HG03442 (cell line): Measurements from ENCODE around the gene LTBR.
"Not testable (repeated sequence)": the region's sequence is repeated elsewhere in the genome, so short reads cannot be mapped to it uniquely, and the experiment has no call there.

ENCODE experiments used
- ATAC-seq: cut with Tn5 transposase; IDR thresholded peaks from one replicate; pipeline ENCODE4 v1.9.1; 2021; ENCODE audit warnings: mild to moderate bottlenecking, moderate library complexity; ENCODE audit not compliant: unreplicated experiment

The LTBR gene

DNA sequence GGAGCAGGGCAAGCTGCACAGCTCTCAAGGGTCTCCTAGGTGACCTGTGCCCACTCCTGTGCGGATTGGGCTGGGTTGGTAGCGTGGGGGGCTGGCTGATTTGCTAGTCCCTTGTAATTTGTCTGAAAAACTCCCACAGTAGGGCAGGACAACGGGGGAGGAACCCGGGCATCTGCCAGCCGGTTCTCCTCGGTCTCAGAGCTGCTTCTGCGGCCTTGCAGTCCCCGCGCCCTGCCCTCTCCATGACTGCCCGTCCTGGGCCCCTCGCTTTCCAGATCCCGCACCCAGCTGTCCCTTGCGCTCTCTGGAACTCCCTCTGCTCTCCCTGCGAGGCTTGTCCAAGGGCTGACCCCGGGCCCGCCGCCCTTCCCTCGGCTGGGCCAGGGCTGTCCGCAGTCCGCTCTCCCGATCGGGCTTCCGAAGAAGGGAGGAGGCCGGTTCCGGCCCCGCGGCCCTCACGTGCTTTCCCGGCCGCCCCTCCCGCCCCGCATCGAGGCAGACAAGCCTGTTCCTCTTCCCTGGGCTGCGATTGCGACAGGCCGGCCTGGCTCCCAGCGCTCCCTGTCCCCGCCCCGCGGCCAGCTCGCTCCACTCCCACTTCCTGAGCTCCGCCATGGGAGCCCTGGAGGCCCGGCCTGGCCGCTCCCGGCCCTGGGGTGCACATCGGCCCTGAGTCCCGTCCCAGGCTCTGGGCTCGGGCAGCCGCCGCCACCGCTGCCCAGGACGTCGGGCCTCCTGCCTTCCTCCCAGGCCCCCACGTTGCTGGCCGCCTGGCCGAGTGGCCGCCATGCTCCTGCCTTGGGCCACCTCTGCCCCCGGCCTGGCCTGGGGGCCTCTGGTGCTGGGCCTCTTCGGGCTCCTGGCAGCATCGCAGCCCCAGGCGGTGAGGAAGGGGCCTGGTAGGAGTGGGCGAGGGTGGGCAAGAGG is at the start of gene LTBR:
TSS of gene LTBR (plus strand) at position 591 of the 927 bp plus-strand sequence. CDS start at position 788, 197 bp downstream.
- ATAC-seq, result no peak

DNA sequence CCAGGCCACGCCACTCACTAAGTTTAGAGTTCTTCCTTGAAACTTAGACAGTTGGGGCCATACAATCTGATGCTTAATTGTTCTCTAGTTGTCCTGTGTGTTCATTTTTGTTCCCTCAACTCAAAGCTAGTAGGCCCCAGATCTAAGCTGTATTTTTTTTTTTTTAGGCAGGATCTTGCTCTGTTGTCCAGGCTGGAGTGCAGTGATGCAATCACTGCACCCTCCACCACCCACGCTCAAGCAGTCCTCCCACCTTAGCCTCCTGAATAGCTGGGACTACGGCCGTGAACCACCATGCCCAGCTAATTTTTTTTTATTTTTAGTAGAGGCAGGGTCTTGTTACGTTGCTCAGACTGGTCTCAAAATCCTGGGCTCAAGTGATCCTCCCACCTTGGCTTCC is 49.6 kb upstream of the LTBR start:
- ATAC-seq, result no peak

DNA sequence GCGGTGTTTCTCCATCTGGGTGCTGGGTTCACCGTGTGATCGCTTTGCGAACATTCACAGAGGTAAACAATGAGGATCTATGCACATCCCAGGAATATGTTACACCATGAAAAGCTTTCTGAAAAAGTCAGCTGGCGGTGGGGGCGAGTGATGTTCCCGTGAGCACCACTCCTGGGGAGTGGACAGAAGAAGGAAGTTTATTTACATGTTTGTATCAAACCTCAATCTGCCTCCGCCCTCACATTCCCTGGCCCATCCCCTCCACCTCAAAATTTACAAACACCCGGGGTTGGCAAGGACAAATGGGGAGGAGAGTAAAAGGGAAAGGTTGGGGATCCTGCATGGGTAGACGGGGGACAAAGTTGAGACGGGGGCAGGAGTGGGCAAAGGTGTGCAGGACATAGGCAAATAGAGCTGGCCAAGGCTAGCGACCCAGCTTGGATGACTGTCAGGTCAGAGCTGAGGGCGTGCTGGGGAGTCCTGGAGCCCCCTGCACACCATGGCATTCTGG is 49.0 kb upstream of the LTBR start:
- no peak for ATAC-seq

DNA sequence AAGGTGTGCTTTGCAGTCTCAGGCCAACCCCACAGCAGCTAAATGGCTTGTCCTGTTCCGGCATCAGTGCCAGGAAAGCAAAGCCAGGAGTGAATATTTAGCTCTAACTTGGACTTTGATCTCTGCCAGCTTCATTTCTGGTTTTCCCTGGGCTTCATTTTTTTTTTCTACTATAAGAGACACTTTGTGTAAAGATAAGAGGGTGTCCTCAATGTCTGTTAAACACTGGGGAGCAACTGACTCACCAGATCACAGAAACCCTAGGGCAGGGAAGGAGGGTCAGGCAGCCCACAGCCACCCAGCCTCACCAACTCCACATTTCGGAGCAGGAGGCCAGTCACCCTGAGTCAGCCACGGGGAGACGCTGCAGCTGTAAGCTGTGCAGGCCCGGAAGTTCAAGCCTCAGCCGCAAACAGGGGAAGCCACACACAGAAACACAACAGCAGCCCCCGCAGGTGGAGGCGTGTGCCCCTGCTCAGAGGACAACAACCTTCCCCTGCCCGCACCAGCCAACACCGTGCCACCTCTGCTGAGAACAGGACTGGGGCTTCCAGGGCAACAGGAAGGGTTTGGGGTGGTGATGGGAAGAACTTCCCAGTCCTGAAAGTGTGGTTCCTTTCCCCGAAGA is 48.4 kb upstream of the LTBR start:
- ATAC-seq, result no peak

DNA sequence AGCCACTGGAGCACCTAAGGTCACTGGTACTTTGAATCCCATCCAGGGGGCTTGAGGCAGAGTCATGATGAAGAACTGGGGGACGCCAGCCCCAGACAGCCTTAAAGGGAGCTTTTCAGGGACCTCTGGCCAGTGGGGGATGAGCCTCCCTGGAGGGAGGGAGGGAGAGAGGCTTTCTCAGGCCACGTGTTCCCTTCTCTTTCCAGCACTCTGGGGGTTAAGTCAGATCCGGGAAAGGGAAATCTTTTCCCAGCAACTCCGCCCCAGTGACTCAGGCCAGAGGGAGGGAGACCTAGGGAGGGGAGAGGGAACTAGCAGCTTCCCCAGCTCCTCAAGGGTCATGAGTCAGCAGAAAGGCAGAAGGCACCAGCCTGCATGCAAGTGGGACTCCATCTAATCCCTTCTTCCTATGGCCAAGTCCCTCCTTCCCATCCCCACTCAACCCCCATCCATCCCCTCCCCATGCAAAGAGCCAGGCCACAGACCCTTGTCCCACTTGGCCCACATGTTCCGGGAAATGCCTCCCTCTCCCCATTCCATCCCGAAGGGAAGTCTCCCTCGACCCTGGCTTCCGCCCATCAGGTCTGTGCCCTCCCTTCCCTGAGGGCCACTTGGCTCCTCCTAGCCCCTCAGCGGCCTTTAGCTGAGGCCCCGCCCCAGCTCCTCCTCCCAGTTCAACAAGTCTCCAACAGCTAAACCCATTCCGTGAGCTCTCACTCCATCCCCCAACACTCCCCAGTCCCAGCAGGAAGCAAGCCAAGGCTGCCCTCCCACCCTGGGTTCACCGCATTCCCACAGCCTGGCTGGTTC is 47.7 kb upstream of the LTBR start:
- ATAC-seq, result no peak

DNA sequence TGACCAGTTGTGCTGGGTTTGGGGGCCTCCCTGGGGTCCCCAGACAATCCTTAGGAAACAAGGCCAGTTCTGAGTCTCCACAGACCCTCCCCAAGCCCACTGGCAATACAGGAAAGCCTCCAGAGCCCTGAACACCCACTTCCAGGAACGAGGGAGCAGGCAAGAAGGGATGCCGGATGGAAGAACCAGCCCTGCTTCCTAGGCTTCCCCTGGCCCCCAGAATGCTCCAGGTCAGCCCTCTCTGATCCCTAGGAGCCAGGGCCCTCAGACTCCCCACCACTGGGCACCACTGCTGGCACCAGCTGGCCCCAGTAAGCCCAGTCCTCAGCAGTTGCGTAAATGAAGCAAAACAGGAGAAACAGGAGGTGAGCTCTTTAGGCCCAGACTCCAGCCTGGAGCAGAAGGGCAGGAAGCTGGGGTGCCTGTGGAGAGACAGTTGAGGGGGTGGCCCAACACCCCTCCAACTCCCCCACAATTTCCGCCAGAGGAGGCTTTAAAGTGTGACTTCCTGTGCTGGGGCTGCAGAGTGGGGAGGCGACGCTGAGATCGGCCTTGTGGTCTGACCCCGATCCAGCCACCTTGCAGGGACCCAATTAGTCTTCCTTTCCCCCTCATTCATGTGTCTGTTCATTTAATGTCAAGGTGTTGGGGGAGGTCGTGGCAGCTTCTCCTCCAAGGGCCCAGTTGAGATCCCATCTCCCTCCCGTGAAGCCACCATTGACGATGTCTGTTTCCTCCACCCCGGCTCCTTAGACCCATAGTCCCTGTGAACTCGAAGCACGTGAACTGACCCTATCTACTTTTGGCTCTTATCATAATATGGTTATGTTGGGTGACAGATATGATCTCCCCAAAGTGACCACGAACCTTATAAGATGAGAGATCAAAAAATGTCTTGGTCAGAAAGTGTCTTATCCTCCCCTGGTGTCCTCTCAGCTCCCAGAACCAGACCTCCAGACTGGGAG is 46.8 kb upstream of the LTBR start:
- no peak for ATAC-seq

DNA sequence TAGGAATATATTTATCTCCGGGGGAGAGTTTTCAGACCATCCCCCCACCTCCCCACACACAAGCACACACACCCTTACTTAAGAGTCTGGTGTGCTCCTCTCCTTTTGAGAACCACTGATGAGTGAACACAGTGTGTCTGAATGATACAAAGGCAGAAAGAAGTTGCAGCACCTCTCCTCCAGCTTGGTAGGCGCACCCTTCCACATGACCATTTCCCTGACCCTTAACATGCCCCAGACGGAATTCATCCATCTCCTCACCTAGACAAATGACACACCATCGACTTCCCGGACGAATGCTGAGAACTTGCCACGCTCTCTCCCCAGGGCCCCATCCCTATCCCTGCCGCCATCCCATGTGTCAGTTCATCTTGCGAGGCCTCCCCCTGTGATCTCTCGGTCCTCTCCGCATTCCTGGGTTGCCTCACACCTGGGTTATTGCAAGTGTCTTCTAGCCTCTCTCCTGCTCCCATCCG is 46.0 kb upstream of the LTBR start:
- no peak for ATAC-seq

DNA sequence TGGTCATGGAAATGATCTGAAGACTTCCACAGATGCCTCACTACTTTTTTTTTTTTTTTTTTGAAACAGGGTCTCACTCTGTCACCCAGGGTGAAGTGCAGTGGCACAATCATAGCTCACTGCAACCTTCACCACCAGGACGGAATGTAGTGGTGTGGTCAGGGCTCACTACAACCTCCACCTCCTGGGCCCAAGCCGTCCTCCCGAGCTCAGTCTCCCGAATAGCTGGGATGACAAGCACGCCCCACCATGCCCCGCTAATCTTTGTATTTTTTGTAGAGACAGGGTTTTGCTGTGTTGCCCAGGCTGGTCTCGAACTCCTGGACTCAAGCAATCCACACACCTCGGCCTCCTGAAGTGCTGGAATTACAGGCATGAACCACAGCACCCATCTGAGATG is 45.4 kb upstream of the LTBR start:
- not testable (repeated sequence) for ATAC-seq

DNA sequence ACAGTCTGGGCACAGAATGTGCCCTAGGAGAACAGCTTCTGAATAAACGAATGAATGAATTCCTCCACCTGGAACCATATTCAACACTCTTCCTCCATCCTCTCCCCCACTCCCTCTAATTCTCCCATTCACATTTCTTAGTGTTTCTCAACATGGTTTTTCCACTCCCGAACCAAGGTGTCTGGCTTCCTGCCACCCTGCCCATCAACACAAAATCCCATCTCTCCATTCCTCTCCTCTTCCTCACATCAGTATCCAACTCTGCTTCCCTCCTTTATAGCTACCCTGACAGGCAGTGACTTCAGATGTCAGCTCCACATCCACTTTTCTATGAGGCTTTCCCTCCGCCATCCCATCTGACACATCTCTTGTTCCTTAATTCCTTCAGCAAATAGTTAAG is 45.0 kb upstream of the LTBR start:
- ATAC-seq, result no peak

DNA sequence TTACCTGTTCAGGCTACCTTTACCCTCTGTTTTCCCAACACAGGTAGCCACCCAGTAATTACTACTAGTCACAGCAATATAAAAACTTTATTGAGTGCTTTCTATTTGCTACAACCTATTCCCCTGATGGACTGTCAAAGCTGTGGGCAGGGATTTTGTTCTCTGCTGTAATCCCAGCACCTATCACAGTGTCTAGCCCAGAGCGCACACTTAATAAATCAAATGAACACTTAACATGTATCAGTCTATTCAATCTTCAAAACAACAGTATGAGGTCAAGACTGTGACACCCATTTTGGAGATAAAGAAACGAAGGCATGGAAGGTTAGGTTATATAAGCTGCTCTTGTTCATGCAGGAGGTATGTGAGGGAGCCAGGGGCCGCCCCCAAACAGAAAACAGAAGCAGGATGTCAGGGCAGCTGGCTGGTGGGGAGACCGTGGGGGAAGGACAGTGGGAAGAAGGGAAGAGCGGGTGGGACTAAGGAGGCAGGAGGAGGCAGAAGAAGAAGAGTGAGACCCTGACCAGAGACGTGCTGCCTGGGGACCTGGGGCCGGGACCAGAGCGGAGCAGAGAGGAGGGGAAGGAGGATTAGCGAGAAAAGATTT is 43.8 kb upstream of the LTBR start:
- ATAC-seq, result no peak

DNA sequence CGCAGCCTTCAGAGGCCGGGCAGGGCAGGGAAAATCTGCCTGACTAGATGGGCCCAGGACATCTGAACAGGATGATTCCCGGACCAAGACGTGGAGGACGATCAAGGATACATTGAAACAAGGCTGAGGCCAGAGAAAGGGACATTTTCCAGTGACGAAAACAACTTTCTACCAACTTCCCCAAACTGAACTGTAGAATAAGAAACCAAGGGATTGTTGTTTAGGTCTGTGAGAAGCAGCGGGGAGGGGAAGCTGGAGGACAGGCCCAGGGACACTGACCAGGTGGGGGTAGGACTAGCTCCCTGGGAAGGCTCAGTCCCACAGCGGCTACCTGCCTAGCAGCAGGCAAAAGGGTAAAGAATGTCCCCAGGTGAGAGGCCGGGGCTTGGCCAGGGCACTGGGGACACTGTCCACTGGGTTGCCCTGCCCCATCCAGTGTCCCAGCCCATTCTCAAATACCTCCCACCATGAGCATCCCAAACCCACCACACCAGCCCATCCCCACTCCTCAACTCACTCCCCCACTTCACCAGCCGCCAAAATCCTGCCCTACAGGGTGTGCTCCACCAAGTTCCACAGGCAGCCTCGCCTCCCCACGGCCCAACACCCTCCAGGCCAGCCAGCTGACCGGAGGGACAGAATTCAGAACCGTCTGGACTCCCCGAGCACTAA is 43.1 kb upstream of the LTBR start:
- ATAC-seq, result no peak

DNA sequence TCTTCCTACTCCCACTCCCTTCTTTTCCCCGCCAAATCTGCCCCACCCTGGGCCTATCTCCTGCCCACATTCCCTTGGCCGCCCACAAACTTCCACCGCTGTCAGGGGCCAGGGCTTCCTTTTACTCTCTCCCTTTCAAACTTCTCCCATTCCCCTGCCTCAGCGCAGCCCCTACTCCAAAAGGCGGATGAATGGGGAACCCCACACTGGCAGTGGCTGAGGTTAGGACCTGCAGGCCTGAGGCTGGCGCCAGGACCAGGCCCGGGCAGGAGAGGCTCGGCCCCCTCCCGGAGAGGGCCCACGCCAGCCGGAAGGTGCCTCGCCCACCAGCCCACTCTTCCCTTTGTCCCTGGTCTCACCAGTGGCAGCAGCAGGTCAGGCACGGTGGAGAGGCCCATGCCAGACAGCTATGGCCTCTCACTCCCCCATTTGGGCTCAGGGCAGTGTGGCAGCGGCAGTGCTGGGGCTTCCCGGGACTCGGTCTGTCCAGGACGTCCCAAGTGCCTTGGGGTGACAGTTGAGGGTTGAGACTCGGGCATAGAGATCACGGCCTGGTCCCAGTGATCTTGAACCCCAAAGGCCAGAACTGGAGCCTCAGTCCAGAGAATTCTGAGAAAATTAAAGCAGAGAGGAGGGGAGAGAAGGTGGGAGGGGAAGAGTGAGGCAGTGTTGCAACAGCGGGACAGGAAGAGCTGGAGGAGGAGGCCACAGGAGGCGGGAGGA is 42.4 kb upstream of the LTBR start, which contains the start of gene TNFRSF1A:
TSS of gene TNFRSF1A (minus strand) at position 660 of the 723 bp plus-strand sequence. CDS start at position 398, 262 bp downstream.
- no peak for ATAC-seq

DNA sequence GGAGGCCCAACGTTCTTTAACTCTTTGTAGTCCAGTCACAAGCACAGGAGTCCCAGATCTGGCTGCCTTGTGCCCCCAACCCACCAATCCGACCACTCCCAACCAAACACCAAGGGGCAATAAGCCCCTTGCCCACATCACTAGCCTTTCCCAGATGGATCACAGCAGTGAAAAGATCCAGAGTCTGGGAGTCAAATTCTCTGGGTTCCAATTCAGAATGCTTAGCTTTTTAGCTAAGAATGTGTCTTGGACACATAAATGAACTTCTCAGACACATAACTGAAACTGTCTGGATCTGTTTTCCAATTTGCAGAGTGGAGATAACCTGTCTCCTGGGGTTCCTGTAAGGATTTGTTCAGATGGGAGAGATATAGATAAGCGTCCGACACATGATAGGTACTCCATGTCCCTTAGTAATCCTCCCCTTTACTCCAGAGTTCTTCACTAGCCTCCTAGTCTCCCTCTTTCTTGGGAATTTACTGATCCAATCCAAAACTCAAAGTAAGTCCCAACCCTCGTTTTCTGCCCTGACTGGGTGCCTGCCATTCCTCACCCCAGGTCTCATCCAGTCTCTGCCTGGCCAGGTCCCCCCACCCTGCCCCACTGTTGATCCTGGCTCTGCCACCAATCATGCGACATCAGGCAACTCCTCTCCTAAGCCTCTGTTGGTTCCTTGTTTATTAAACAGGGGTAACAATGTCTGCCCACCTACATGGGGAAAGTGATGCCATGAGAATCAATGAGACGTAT is 41.6 kb upstream of the LTBR start:
- no peak for ATAC-seq

DNA sequence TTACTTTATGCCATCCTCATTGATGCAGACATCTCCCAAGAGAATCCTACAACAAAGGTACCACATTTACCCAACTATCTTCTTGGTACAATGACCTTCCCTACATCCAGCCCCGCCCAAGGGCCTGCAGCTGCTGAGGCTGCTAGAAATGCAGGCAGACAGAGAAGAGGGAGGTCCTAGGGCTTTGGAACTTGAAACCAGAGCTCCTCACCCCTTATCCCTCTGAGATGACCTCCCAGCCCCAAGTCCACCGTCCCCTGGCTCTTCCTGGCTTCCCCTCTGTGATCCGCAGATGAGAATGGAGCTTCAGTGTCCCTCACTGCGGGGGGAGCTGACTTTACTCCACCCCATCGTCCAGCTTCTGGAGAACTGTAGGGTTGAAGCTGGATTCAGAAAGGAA is 40.4 kb upstream of the LTBR start:
- ATAC-seq, result no peak

DNA sequence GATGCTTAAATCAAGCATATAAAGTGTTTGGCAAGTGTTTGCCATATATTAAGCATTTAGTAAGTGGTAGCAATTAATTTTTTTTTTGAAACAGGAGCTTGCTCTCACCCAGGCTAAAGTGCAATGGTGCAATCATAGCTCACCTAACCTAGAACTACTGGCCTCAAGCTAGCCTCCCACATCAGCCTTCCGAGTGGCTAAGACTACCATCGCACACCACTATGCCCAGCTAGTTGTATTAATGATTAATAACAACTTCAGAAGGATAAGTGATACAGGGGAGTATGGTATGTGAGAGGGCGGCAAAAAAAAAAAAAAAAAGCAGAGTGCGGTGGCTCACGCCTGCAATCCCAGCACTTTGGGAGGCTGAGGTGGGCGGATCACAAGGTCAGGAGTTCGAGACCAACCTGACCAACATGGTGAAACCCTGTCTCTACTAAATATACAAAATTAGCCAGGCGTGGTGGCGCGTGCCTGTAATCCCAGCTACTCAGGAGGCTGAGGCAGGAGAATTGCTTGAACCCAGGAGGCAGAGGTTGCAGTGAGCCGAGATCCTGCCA is 39.8 kb upstream of the LTBR start:
- not testable (repeated sequence) for ATAC-seq

DNA sequence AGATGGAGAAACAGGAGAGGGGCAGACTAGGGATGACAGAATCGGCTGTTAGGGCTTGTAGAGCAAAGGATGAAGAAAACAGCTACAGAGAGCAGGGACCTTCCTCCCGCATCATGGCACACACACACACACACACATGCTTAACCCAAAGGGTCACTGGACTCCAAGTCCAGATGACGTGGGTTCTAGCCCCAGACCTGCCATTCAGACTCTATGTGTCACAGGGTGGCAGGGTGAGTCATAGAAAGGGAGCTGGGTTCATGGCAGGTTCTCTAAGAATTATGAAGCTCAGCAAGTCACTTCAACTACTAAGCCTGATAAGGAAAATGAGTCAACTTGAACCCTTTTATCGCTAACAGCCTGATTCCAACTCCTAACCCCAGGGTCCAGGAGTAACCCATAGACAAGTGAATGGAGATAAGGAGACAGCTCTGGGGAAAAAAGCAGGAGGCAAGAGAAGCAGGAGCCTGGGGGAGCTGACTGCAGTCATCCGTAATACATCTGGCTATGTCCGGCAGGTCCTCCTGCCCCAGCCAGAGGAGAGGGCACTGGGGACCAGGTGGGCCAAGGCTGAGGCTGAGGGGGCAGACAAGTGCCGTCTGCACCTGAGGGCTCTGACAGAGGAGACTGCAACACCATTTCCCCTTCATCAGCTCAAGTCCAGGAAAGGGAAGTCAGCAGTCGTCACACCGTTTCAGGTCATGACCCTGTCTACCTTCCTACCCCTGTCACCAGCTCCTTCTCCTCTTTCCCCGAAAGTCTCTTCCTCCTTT is 38.5 kb upstream of the LTBR start:
- ATAC-seq, result no peak
